ENCODE measurements around the gene RPS18.
"Not testable (repeated sequence)": the region's sequence is repeated elsewhere in the genome, so short reads cannot be mapped to it uniquely, and the experiment has no call there.

RPS18 gene

GRCh38 chr6:33272275-33273128 is 627 bp downstream of the RPS18 start:
- no peak for DNase-seq (ENCODE audit: low read depth in 3 of 3)

- no peak for DNase-seq (ENCODE audit: low read depth in 3 of 3)
These were observed 1.5 kb downstream of the RPS18 start for GRCh38 chr6:33273129-33273923.

GRCh38 chr6:33273924-33274902 is 2.3 kb downstream of the RPS18 start:
- DNase-seq (ENCODE audit: low read depth in 3 of 3) = no peak

GRCh38 chr6:33275795-33276580 is 4.1 kb downstream of the RPS18 start:
- not testable (repeated sequence) for DNase-seq (ENCODE audit: low read depth in 3 of 3)

GRCh38 chr6:33276581-33276863 is 4.6 kb downstream of the RPS18 start:
- DNase-seq (ENCODE audit: low read depth in 3 of 3) = no peak

- DNase-seq (ENCODE audit: low read depth in 3 of 3) = peak; percentile 65 to 75 (median 68)
These were observed 5.2 kb downstream of the RPS18 start, which contains the start of gene B3GALT4 for GRCh38 chr6:33276864-33277662. Gene B3GALT4 (plus strand): TSS chr6:33277123. CDS start chr6:33277420, 297 bp downstream.

- DNase-seq (ENCODE audit: low read depth in 3 of 3) = no peak
These were observed 6.0 kb downstream of the RPS18 start for GRCh38 chr6:33277663-33278391.

- no peak for DNase-seq (ENCODE audit: low read depth in 3 of 3)
These were observed 6.5 kb downstream of the RPS18 start for GRCh38 chr6:33278392-33278741.

GRCh38 chr6:33278810-33279209 is 6.9 kb downstream of the RPS18 start:
- DNase-seq (ENCODE audit: low read depth in 3 of 3) = no peak

- DNase-seq (ENCODE audit: low read depth in 3 of 3) = no peak
These were observed 7.4 kb downstream of the RPS18 start for GRCh38 chr6:33279257-33279695.

GRCh38 chr6:33279971-33280511 is 8.2 kb downstream of the RPS18 start:
- DNase-seq (ENCODE audit: low read depth in 3 of 3) = no peak

GRCh38 chr6:33280539-33280938 is 8.7 kb downstream of the RPS18 start:
- DNase-seq (ENCODE audit: low read depth in 3 of 3) = no peak

GRCh38 chr6:33285214-33285613 is 13.3 kb downstream of the RPS18 start:
- not testable (repeated sequence) for DNase-seq (ENCODE audit: low read depth in 3 of 3)

GRCh38 chr6:33286946-33287914 is 15.4 kb downstream of the RPS18 start:
- no peak for DNase-seq (ENCODE audit: low read depth in 3 of 3)

- no peak for DNase-seq (ENCODE audit: low read depth in 3 of 3)
These were observed 16.5 kb downstream of the RPS18 start for GRCh38 chr6:33288141-33288920.

- peak in 2 of 3 donors; percentile 67 to 70 for DNase-seq (ENCODE audit: low read depth in 3 of 3)
These were observed 17.3 kb downstream of the RPS18 start, which contains the start of the genes PFDN6 and WDR46 for GRCh38 chr6:33288921-33289783. Gene PFDN6 (plus strand): TSS chr6:33289601. CDS start chr6:33289857, 256 bp downstream. Gene WDR46 (minus strand): TSS chr6:33289239. CDS start chr6:33289170, 69 bp downstream.

Measured in stimulated activated CD4-positive, alpha-beta T cell treated with anti-CD3 and anti-CD28 coated beads, TNF-alpha, amount 100 ng/mL, for 48 hours (primary cell).